A549 (cell line): Measurements from ENCODE around the gene KIFC3. TPM values are rescaled to one million over a fixed set of nuclear protein-coding genes. Genes with fewer than 3 reads are reported as not detected.

Experiments used
- ATAC-seq, 2 experiments: fragments of 200-7000 bp in 1 of 2; fragments of >200 bp in 1 of 2; cut with Nextera tagmentation in 1 of 2; cut with Tn5 transposase in 1 of 2; 3 replicates each; pipeline versions ENCODE4 v1.8.0 to v1.9.1; 2018 to 2020; ENCODE audit warnings: mild to moderate bottlenecking in 1 of 2, moderate library complexity in 1 of 2
- CTCF ChIA-PET: fragments of 300-600 bp; sonication (Branson Sonifier 250); formaldehyde crosslinking; extraction: SDS; loops from one replicate; lab custom pipeline; 2021; ENCODE audit warnings: antibody characterized with exemption, inconsistent platforms; lab: Yijun Ruan, JAX
- POLR2A ChIA-PET: fragments of 350-600 bp; formaldehyde crosslinking; extraction: SDS; loops from one replicate; lab custom pipeline; 2021; ENCODE audit warnings: antibody characterized with exemption, inconsistent platforms; lab: Yijun Ruan, JAX
- DNase-seq, 2 experiments: peaks; one replicate each; pipeline versions ENCODE4 v3.0.0 to v3.0.0-alpha.2; 2011 to 2016; ENCODE audit warnings: low read depth in 1 of 2, low spot score in 1 of 2
- FAIRE-seq: peaks from 2 replicates; lab custom pipeline; 2011; peaks lifted over from hg19 to GRCh38; lab: Jason Lieb, UNC
- H3K27ac ChIP-seq, 2 experiments: fragments of >200 bp; sonication (Bioruptor Twin); formaldehyde crosslinking; 3 replicates each; pipeline ENCODE4 v1.5.1; 2016 to 2017
- H3K4me1 ChIP-seq: fragments of >200 bp; sonication (Bioruptor Twin); formaldehyde crosslinking; 3 replicates; pipeline ENCODE4 v1.6.1; 2016
- H3K4me2 ChIP-seq: fragments of >200 bp; sonication (Bioruptor Twin); formaldehyde crosslinking; 3 replicates; pipeline ENCODE4 v1.6.1; 2016
- H3K4me3 ChIP-seq: fragments of >200 bp; sonication (Bioruptor Twin); formaldehyde crosslinking; 3 replicates; pipeline ENCODE4 v1.5.1; 2016
- H3K9me3 ChIP-seq: fragments of >200 bp; sonication (Bioruptor Twin); formaldehyde crosslinking; 3 replicates; pipeline ENCODE4 v1.6.1; 2016
- CEBPB ChIP-seq, 2 experiments: fragments of >200 bp in 1 of 2; sonication (Bioruptor Twin) in 1 of 2; formaldehyde crosslinking in 1 of 2; IDR thresholded peaks; 2 replicates each; pipeline ENCODE4 v1.6.1; 2012 to 2016
- CHD4 ChIP-seq: fragments of 200-600 bp; sonication (generic); IDR thresholded peaks from 2 replicates; pipeline ENCODE4 v1.6.1; 2016; ENCODE audit warnings: antibody characterized with exemption, mild to moderate bottlenecking, borderline replicate concordance
- EHMT2 ChIP-seq: fragments of 200-600 bp; sonication (generic); IDR thresholded peaks from 2 replicates; pipeline ENCODE4 v1.6.1; 2016; ENCODE audit warnings: antibody characterized with exemption, low read depth, mild to moderate bottlenecking, moderate library complexity
- EP300 ChIP-seq, 2 experiments: fragments of >200 bp; sonication (Bioruptor Twin); formaldehyde crosslinking; IDR thresholded peaks; 2 replicates in 1 of 2; 3 replicates in 1 of 2; pipeline ENCODE4 v1.6.1; 2016 to 2017
- GATA3 ChIP-seq: IDR thresholded peaks from 2 replicates; pipeline ENCODE4 v1.6.1; 2012; ENCODE audit warnings: borderline replicate concordance
- HDAC2 ChIP-seq: fragments of 200-600 bp; sonication (generic); IDR thresholded peaks from 2 replicates; pipeline ENCODE4 v1.6.1; 2016
- HEYL ChIP-seq: fragments of 250-450 bp; sonication (Bioruptor Pico); IDR thresholded peaks from 2 replicates; pipeline ENCODE4 v1.8.0; 2021; ENCODE audit warnings: mild to moderate bottlenecking, moderate library complexity
- HOXB13 ChIP-seq: fragments of 250-450 bp; sonication (Bioruptor Pico); IDR thresholded peaks from 2 replicates; pipeline ENCODE4 v1.5.0; 2020; ENCODE audit warnings: low read depth, mild to moderate bottlenecking, moderate library complexity
- JUN ChIP-seq, 2 experiments: fragments of >200 bp; sonication (Bioruptor Twin); formaldehyde crosslinking; IDR thresholded peaks; 2 replicates in 1 of 2; 3 replicates in 1 of 2; pipeline ENCODE4 v1.6.1; 2016 to 2017
- KDM1A ChIP-seq: fragments of 200-600 bp; sonication (generic); IDR thresholded peaks from 2 replicates; pipeline ENCODE4 v1.6.1; 2016; ENCODE audit warnings: low read depth, mild to moderate bottlenecking
- MAFK ChIP-seq: fragments of 450-650 bp; IDR thresholded peaks from 2 replicates; pipeline ENCODE4 v1.6.1; 2014; ENCODE audit not compliant: partially characterized antibody
- MYC ChIP-seq: IDR thresholded peaks from 2 replicates; pipeline ENCODE4 v1.6.1; 2012; ENCODE audit warnings: mild to moderate bottlenecking, inconsistent platforms, low read length, improper control_type of control experiment, borderline replicate concordance
- NFE2L2 ChIP-seq: fragments of 150-350 bp; conservative IDR thresholded peaks from 2 replicates; pipeline ENCODE4 v1.6.1; 2014; ENCODE audit warnings: low read length
- RAD21 ChIP-seq, 2 experiments: fragments of >200 bp in 1 of 2; sonication (Bioruptor Twin) in 1 of 2; formaldehyde crosslinking in 1 of 2; IDR thresholded peaks in 1 of 2; conservative IDR thresholded peaks in 1 of 2; 2 replicates in 1 of 2; 3 replicates in 1 of 2; pipeline ENCODE4 v1.6.1; 2012 to 2018; ENCODE audit warnings: inconsistent platforms in 1 of 2
- RARB ChIP-seq: fragments of 250-450 bp; sonication (Bioruptor Pico); IDR thresholded peaks from 2 replicates; pipeline ENCODE4 v1.8.0; 2021; ENCODE audit warnings: mild to moderate bottlenecking, moderate library complexity
- RCOR1 ChIP-seq: fragments of 150-350 bp; IDR thresholded peaks from 2 replicates; pipeline ENCODE4 v1.6.1; 2014; ENCODE audit warnings: antibody characterized with exemption, low read length, low read depth
- SMC3 ChIP-seq: fragments of >200 bp; sonication (Bioruptor Twin); formaldehyde crosslinking; IDR thresholded peaks from 3 replicates; pipeline ENCODE4 v1.6.1; 2018; ENCODE audit warnings: inconsistent platforms
- ZC3H11A ChIP-seq: fragments of 450-650 bp; IDR thresholded peaks from 2 replicates; pipeline ENCODE4 v1.6.1; 2014; ENCODE audit warnings: antibody characterized with exemption, mild to moderate bottlenecking
- ZFP36 ChIP-seq: fragments of 450-650 bp; IDR thresholded peaks from 2 replicates; pipeline ENCODE4 v1.6.1; 2014; ENCODE audit warnings: borderline replicate concordance; ENCODE audit not compliant: partially characterized antibody
- ZNF302 ChIP-seq: fragments of 250-450 bp; sonication (Bioruptor Pico); IDR thresholded peaks from 2 replicates; pipeline ENCODE4 v1.9.0; 2021; ENCODE audit warnings: inconsistent platforms, mild to moderate bottlenecking, moderate library complexity
- ZSCAN20 ChIP-seq: fragments of 250-450 bp; sonication (Bioruptor Pico); IDR thresholded peaks from 2 replicates; pipeline ENCODE4 v1.8.0; 2022; ENCODE audit warnings: mild to moderate bottlenecking, moderate library complexity
- WGBS: methylation state at CpG from one replicate; pipeline ENCODE4 v1.1.6; 2017; ENCODE audit errors: missing lambda C conversion rate; 5-methylcytosine and 5-hydroxymethylcytosine counted together
- polyA plus RNA-seq, 4 experiments: library from polyadenylated mRNA; depleted of rRNA in 3 of 4; stranded (reverse); fragments of >200 nt; fragmentation: RNase III in 1 of 4; extraction: RNeasy Plus Mini Kit Qiagen cat#74134 plus additional on column Dnase treatment in 1 of 4; gene quantifications; 2 replicates in 3 of 4; 3 replicates in 1 of 4; pipeline ENCODE4 v1.2.3, GENCODE V29; 2011 to 2017
- TF ChIP-seq, protein P1 (sequence below): fragments of >200 bp; sonication (Bioruptor Twin); formaldehyde crosslinking; IDR thresholded peaks from 3 replicates; pipeline ENCODE4 v1.6.1; 2016
- TF ChIP-seq, protein P2 (sequence below): IDR thresholded peaks from 2 replicates; pipeline ENCODE4 v1.6.1; 2012
- TF ChIP-seq, protein P3 (sequence below): IDR thresholded peaks from 2 replicates; pipeline ENCODE4 v1.6.1; 2012; ENCODE audit warnings: low read depth, borderline replicate concordance

KIFC3 gene
- polyA plus RNA-seq, 2 of the 4 experiments (the other 2 are of a cell fraction): 128 to 178 TPM

DNA sequence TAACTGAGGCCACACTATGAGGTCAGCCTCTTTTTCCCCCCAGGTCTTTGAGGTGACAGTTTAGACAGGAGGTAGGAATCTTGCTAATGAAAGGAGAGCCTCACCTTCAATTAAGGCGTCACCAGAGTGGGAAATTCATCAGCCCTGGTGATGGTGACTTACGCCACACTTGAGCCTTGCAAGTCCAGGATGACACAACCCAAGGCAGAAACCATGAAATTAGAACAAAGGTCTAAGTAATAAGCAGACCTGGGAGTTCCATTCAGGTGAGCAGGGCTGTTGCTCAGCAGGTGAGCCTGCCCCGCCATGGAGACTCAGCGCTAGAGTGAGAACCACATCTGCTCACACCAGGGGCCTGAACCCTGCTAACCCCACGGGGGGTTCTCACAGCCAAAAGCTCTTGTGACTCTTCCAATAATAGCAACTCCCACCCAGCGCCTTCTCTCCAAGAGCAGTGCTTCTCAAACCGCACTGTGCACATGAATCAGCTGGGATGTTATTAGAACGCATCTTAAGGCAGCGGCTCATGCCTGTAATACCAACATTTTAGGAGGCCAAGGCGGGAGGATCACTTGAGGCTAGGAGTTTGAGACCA lies 28.7 kb upstream of the KIFC3 start:
- FAIRE-seq (no peak), DNase-seq (no peak), ATAC-seq (no peak)
- Histone ChIP-seq H3K4me3 (no peak overlapping the region), H3K4me2 (no peak overlapping the region), H3K4me1 (peaks cover 51% of the 10 kb centered on the region), H3K9me3 (no peaks in the 10 kb centered on the region), H3K27ac (peak overlapping the region in 1 of 2 experiments; percentile 39; a peak in 3 of 6 replicates)
- TF ChIP-seq CHD4: no peak
- no peak for TF ChIP-seq ZFP36
- TF ChIP-seq RAD21 (conservative IDR thresholded peaks at IDR 0.05 in 1 of 2, IDR thresholded peaks at IDR 0.05 in 1 of 2): no peak
- TF ChIP-seq ZC3H11A: no peak
- TF ChIP-seq MAFK: no peak
- TF ChIP-seq, protein P1, sequence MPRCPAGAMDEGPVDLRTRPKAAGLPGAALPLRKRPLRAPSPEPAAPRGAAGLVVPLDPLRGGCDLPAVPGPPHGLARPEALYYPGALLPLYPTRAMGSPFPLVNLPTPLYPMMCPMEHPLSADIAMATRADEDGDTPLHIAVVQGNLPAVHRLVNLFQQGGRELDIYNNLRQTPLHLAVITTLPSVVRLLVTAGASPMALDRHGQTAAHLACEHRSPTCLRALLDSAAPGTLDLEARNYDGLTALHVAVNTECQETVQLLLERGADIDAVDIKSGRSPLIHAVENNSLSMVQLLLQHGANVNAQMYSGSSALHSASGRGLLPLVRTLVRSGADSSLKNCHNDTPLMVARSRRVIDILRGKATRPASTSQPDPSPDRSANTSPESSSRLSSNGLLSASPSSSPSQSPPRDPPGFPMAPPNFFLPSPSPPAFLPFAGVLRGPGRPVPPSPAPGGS: no peak
- TF ChIP-seq CEBPB (IDR thresholded peaks at IDR 0.05): no peak
- TF ChIP-seq ZSCAN20 (CRISPR knock-in tag): no peak
- no peak for TF ChIP-seq EHMT2
- no peak for TF ChIP-seq HEYL (CRISPR knock-in tag)
- TF ChIP-seq, protein P2, sequence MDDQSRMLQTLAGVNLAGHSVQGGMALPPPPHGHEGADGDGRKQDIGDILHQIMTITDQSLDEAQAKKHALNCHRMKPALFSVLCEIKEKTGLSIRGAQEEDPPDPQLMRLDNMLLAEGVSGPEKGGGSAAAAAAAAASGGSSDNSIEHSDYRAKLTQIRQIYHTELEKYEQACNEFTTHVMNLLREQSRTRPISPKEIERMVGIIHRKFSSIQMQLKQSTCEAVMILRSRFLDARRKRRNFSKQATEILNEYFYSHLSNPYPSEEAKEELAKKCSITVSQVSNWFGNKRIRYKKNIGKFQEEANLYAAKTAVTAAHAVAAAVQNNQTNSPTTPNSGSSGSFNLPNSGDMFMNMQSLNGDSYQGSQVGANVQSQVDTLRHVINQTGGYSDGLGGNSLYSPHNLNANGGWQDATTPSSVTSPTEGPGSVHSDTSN: no peak
- TF ChIP-seq RCOR1: no peak
- TF ChIP-seq JUN (IDR thresholded peaks at IDR 0.05): no peak
- TF ChIP-seq NFE2L2: no peak
- TF ChIP-seq MYC: no peak
- no peak for TF ChIP-seq KDM1A
- CTCF ChIA-PET: interaction anchor here (1.0 to 1.6 kb wide), 2 partner anchors 31 to 51 kb away, joined by 3 read pairs; no protein-coding TSS in a partner anchor
- 93% methylated on average over 10 of the region's 10 CpGs for WGBS
- POLR2A ChIA-PET: interaction anchor here (0.5 kb wide), 1 partner anchor 19 kb away, joined by 4 read pairs; no protein-coding TSS in a partner anchor

DNA sequence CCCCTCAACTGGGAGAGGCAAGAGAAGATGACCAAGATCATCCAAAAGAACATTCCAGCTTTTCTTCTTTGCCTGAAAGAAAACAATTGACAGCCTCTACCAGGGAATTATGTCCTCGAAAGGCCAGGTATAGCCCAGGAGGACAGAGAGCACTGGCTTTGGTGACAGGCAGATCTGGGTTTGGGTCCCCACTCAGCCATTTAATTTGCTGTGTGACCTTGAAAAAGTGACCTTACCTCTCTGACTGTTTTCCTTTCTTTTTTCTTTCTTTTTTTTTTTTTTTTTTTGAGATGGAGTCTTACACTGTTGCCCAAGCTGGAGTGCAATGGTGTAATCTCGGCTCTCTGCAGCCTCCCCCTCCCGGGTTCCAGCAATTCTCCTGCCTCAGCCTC lies 27.7 kb upstream of the KIFC3 start:
- Histone ChIP-seq H3K9me3 (no peaks in the 10 kb centered on the region), H3K27ac (peak overlapping the region in 1 of 2 experiments; percentile 41; a peak in 1 of 6 replicates), H3K4me1 (peaks cover 51% of the 10 kb centered on the region), H3K4me2 (no peak overlapping the region), H3K4me3 (no peak overlapping the region)
- CTCF ChIA-PET: interaction anchor here (0.7 to 1.2 kb wide), 4 partner anchors 29 to 107 kb away, joined by 3 to 4 read pairs (median 3); no protein-coding TSS in a partner anchor
- 93% methylated on average over 3 of the region's 3 CpGs for WGBS
- TF ChIP-seq ZFP36 (peak; percentile 17), HOXB13 (CRISPR knock-in tag) (no peak), KDM1A (peak; percentile 23; the same call in 1 of the 2 replicates)
- ATAC-seq (no peak), DNase-seq (no peak), FAIRE-seq (no peak)
- POLR2A ChIA-PET: no interaction called here

DNA sequence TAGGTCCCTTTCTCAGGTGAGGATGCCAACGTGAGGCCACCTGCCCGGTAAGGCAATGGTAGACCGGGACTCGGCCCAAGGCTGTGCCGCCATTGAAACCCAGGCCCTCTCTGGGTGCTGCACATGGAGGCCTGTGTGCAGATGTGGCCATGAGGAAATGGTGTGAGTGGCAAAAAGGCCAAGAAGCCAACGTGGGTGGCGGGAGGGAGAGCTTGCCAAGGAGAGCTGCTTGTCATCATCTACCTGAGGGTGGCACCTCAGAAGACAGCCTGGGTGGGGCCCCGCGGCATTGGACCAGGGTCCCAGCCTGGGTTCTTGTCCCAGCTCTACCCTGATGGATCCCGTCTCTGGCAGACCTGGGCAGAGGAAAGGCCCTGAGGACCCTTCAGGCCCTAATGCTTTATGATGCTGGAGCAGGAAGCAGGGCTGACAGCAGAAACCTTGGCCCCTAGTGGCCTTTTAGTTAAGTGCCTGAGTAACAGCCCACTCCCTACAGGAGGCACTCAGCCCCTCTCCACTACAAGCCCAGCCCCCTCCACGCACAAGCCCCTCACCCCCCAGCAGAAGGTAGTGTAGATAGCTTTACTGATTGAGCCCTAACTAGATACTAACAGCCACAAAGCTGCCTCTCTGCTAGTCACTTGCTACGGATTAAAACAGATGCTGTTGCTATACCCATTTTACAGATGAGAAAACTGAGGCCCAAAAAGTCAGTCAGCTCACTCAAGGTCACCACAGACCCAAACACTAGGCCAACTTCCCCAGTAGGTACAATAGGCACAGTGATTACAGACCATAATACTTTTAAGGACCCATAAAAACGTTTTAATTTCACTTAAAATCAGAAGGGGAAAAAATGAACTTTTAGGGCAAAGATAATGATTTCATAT lies 26.2 kb upstream of the KIFC3 start:
- 81% methylated on average over 13 of the region's 13 CpGs for WGBS
- no peaks in the 10 kb centered on the region for H3K9me3 ChIP-seq
- CTCF ChIA-PET: interaction anchor here (1.0 to 1.6 kb wide), 4 partner anchors 10 to 252 kb away, joined by 3 to 6 read pairs (median 5); no protein-coding TSS in a partner anchor
- ATAC-seq (peak in 1 of 2 experiments; percentile 40; a peak in 3 of 6 replicates), FAIRE-seq (no peak), DNase-seq (no peak)
- POLR2A ChIA-PET: interaction anchor here (1.1 kb wide), 1 partner anchor 18 kb away, joined by 5 read pairs; no protein-coding TSS in a partner anchor
- peaks cover 58% of the 10 kb centered on the region for H3K4me1 ChIP-seq
- peak; percentile 87 for TF ChIP-seq KDM1A
- no peak for TF ChIP-seq SMC3
- TF ChIP-seq, protein P3, sequence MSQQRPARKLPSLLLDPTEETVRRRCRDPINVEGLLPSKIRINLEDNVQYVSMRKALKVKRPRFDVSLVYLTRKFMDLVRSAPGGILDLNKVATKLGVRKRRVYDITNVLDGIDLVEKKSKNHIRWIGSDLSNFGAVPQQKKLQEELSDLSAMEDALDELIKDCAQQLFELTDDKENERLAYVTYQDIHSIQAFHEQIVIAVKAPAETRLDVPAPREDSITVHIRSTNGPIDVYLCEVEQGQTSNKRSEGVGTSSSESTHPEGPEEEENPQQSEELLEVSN: no peak
- peak; percentile 35; the same call in 1 of the 2 replicates for TF ChIP-seq RARB (CRISPR knock-in tag)
- no peak for TF ChIP-seq ZNF302 (CRISPR knock-in tag)
- TF ChIP-seq HDAC2: peak; percentile 89; the same call in 1 of the 2 replicates
- peak; percentile 84; the same call in 1 of the 2 replicates for TF ChIP-seq CHD4
- TF ChIP-seq MAFK: no peak
- TF ChIP-seq RCOR1: peak; percentile 61; the same call in 1 of the 2 replicates
- TF ChIP-seq GATA3: no peak
- no peak for TF ChIP-seq EP300 (IDR thresholded peaks at IDR 0.05)
- no peak for TF ChIP-seq MYC
- no peak overlapping the region for H3K4me2 ChIP-seq
- no peak overlapping the region for H3K4me3 ChIP-seq
- peak overlapping the region in 1 of 2 experiments; percentile 67; a peak in 3 of 6 replicates for H3K27ac ChIP-seq
